Caki2 (cell line): ENCODE results near the gene PGRMC1. TPM values are rescaled to one million over a fixed set of nuclear protein-coding genes. Genes with fewer than 3 reads are reported as not detected.
A peak's percentile ranks its signal among the peaks of the same experiment; 100 is the strongest.
"Not testable (repeated sequence)": the region's sequence is repeated elsewhere in the genome, so short reads cannot be mapped to it uniquely, and the experiment has no call there.

ENCODE experiments used
- DNase-seq: peaks from one replicate; pipeline ENCODE4 v3.0.0-alpha.2; 2015; ENCODE audit warnings: low read depth
- in situ Hi-C: cut with HindIII; loops from 2 replicates; pipeline ENCODE4 v1.10.0; 2016; ENCODE audit warnings: low sequenced_read_pairs, low pct_unique_long_range_greater_than_20kb, mixed read lengths
- total RNA-seq: library from RNA; depleted of rRNA; stranded (reverse); fragments of >200 nt; shearing (Covaris generic); gene quantifications from 2 replicates; pipeline ENCODE4 v1.2.3, GENCODE V29; 2014; ENCODE audit warnings: low replicate concordance; rRNA removed

Gene PGRMC1
- 271 and 291 TPM in 2 replicates for total RNA-seq

GRCh38 chrX:119235872-119236622 lies at the start of gene PGRMC1:
PGRMC1 (plus strand) TSS chrX:119236285; CDS start chrX:119236364, 79 bp downstream.
- in situ Hi-C loops = no loop called here
- DNase-seq = peak; percentile 78

GRCh38 chrX:119186763-119187162 lies 49.3 kb upstream of the PGRMC1 start:
- in situ Hi-C loops = no loop called here
- no peak for DNase-seq

GRCh38 chrX:119187298-119187697 lies 48.8 kb upstream of the PGRMC1 start:
- in situ Hi-C loops = no loop called here
- DNase-seq = no peak

GRCh38 chrX:119189115-119189514 lies 47.0 kb upstream of the PGRMC1 start:
- no peak for DNase-seq
- in situ Hi-C loops = no loop called here

GRCh38 chrX:119189595-119189994 lies 46.5 kb upstream of the PGRMC1 start:
- no peak for DNase-seq
- in situ Hi-C loops = no loop called here

GRCh38 chrX:119190091-119190681 lies 45.9 kb upstream of the PGRMC1 start:
- in situ Hi-C loops = no loop called here
- DNase-seq = no peak

GRCh38 chrX:119190831-119191230 lies 45.3 kb upstream of the PGRMC1 start:
- in situ Hi-C loops = no loop called here
- no peak for DNase-seq

GRCh38 chrX:119194621-119195020 lies 41.5 kb upstream of the PGRMC1 start:
- DNase-seq = no peak
- in situ Hi-C loops = no loop called here

- in situ Hi-C loops = no loop called here
- no peak for DNase-seq
Measured at GRCh38 chrX:119201570-119201969, 34.5 kb upstream of the PGRMC1 start.

GRCh38 chrX:119206203-119206602 lies 29.9 kb upstream of the PGRMC1 start:
- in situ Hi-C loops = no loop called here
- DNase-seq = no peak

GRCh38 chrX:119207483-119207882 lies 28.6 kb upstream of the PGRMC1 start:
- DNase-seq, in situ Hi-C loops: not testable (repeated sequence)

GRCh38 chrX:119208401-119209057 lies 27.6 kb upstream of the PGRMC1 start:
- in situ Hi-C loops = no loop called here
- no peak for DNase-seq

GRCh38 chrX:119210931-119211648 lies 25.0 kb upstream of the PGRMC1 start:
- DNase-seq, in situ Hi-C loops: not testable (repeated sequence)

GRCh38 chrX:119211649-119212014 lies 24.5 kb upstream of the PGRMC1 start:
- DNase-seq = no peak
- in situ Hi-C loops = no loop called here

GRCh38 chrX:119218198-119218597 lies 17.9 kb upstream of the PGRMC1 start:
- no peak for DNase-seq
- in situ Hi-C loops = no loop called here

- no peak for DNase-seq
- in situ Hi-C loops = no loop called here
Measured at GRCh38 chrX:119222932-119223331, 13.2 kb upstream of the PGRMC1 start.

- DNase-seq = no peak
- in situ Hi-C loops = no loop called here
Measured at GRCh38 chrX:119223783-119224182, 12.3 kb upstream of the PGRMC1 start.

GRCh38 chrX:119226446-119226845 lies 9.6 kb upstream of the PGRMC1 start:
- in situ Hi-C loops = no loop called here
- DNase-seq = no peak
